ENCODE data around the gene ITGAL. TPM values are rescaled to one million over a fixed set of nuclear protein-coding genes. Genes with fewer than 3 reads are reported as not detected.

ITGAL gene
- total and polyA plus RNA-seq, 2 of the 13 experiments (the other 11 are each of a cell fraction or from before 2014, with no cell fraction given), result 0.86 to 1.2 TPM

DNA sequence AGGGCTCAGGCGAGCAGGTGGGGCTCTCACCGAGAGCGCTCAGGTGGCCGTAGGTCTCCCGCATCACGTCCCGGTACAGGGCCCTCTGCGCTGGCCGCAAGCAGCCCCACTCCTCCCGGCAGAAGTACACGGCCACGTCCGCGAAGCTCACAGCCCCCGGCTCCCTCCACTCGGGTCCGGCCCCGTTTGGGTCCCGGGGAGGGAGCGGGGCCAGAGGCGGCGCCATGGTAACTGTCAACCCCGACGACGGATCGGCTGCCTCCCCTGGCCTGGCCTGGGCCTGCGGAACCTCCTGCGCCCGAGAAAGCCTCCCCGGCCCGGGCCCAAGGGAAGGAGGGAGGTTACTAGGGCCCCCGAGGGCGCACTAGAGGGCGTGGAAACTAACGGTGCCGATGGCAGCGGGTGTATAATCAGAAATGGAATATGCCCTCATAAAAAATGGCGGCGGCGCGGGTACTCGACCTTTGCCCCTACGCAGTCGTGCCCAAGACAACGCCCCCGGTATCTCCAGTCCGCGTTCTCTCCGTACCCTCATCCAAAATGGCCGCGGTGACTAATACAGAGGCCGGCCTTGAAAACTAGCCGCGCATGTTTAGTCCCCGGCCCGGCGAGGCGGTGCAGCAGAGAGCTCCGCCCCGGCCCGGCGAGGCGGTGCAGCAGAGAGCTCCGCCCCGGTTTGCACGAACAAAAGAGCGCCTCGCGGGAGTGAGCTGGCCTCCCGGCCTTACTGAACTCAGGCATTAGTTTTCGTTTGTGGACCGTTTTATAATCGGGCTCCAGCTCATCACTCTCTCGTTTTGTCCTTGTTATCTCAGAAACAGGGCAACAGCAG is 85.6 kb downstream of the ITGAL start, which contains the start of gene ZNF764 (continued):
- TF ChIP-seq ZNF749 (CRISPR knock-in tag; IDR thresholded peaks at IDR 0.05; ENCODE audit: borderline replicate concordance) (peak; percentile 24; the same call in 1 of the 2 replicates), NFRKB (IDR thresholded peaks at IDR 0.05) (peak; percentile 71), SRY (CRISPR knock-in tag; IDR thresholded peaks at IDR 0.05) (peak; percentile 95), ZEB1 (IDR thresholded peaks at IDR 0.05; ENCODE audit: insufficient replicate concordance, low read depth) (peak; percentile 61), ZBTB26 (CRISPR knock-in tag; IDR thresholded peaks at IDR 0.05; ENCODE audit: borderline replicate concordance) (no peak; the same call in none of the 2 replicates), ZNF639 (CRISPR knock-in tag; conservative IDR thresholded peaks at IDR 0.05) (peak; percentile 94), ZNF292 (CRISPR knock-in tag; IDR thresholded peaks at IDR 0.05; ENCODE audit: borderline replicate concordance, low read depth) (peak; percentile 69; the same call in 1 of the 2 replicates), TCF7L2 (IDR thresholded peaks at IDR 0.05; ENCODE audit: low read depth, low read length) (no peak), ZMYM3 (CRISPR knock-in tag; IDR thresholded peaks at IDR 0.05) (no peak), SOX13 (IDR thresholded peaks at IDR 0.05) (no peak), SOX13 (CRISPR knock-in tag; conservative IDR thresholded peaks at IDR 0.05 in 1 of 2, IDR thresholded peaks at IDR 0.05 in 1 of 2) (peak in 1 of 2 experiments; percentile 68; a peak in 2 of 4 replicates), ZNF230 (CRISPR knock-in tag; IDR thresholded peaks at IDR 0.05) (peak; percentile 87)
- TF ChIP-seq, protein P1, sequence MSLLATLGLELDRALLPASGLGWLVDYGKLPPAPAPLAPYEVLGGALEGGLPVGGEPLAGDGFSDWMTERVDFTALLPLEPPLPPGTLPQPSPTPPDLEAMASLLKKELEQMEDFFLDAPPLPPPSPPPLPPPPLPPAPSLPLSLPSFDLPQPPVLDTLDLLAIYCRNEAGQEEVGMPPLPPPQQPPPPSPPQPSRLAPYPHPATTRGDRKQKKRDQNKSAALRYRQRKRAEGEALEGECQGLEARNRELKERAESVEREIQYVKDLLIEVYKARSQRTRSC (CRISPR knock-in tag; IDR thresholded peaks at IDR 0.05; ENCODE audit: low read depth), result peak; percentile 82; the same call in 1 of the 2 replicates
- TF ChIP-seq, protein P2, sequence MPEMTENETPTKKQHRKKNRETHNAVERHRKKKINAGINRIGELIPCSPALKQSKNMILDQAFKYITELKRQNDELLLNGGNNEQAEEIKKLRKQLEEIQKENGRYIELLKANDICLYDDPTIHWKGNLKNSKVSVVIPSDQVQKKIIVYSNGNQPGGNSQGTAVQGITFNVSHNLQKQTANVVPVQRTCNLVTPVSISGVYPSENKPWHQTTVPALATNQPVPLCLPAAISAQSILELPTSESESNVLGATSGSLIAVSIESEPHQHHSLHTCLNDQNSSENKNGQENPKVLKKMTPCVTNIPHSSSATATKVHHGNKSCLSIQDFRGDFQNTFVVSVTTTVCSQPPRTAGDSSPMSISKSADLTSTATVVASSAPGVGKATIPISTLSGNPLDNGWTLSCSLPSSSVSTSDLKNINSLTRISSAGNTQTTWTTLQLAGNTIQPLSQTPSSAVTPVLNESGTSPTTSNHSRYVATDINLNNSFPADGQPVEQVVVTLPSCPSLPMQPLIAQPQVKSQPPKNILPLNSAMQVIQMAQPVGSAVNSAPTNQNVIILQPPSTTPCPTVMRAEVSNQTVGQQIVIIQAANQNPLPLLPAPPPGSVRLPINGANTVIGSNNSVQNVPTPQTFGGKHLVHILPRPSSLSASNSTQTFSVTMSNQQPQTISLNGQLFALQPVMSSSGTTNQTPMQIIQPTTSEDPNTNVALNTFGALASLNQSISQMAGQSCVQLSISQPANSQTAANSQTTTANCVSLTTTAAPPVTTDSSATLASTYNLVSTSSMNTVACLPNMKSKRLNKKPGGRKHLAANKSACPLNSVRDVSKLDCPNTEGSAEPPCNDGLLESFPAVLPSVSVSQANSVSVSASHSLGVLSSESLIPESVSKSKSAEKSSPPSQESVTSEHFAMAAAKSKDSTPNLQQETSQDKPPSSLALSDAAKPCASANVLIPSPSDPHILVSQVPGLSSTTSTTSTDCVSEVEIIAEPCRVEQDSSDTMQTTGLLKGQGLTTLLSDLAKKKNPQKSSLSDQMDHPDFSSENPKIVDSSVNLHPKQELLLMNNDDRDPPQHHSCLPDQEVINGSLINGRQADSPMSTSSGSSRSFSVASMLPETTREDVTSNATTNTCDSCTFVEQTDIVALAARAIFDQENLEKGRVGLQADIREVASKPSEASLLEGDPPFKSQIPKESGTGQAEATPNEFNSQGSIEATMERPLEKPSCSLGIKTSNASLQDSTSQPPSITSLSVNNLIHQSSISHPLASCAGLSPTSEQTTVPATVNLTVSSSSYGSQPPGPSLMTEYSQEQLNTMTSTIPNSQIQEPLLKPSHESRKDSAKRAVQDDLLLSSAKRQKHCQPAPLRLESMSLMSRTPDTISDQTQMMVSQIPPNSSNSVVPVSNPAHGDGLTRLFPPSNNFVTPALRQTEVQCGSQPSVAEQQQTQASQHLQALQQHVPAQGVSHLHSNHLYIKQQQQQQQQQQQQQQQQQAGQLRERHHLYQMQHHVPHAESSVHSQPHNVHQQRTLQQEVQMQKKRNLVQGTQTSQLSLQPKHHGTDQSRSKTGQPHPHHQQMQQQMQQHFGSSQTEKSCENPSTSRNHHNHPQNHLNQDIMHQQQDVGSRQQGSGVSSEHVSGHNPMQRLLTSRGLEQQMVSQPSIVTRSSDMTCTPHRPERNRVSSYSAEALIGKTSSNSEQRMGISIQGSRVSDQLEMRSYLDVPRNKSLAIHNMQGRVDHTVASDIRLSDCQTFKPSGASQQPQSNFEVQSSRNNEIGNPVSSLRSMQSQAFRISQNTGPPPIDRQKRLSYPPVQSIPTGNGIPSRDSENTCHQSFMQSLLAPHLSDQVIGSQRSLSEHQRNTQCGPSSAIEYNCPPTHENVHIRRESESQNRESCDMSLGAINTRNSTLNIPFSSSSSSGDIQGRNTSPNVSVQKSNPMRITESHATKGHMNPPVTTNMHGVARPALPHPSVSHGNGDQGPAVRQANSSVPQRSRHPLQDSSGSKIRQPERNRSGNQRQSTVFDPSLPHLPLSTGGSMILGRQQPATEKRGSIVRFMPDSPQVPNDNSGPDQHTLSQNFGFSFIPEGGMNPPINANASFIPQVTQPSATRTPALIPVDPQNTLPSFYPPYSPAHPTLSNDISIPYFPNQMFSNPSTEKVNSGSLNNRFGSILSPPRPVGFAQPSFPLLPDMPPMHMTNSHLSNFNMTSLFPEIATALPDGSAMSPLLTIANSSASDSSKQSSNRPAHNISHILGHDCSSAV (CRISPR knock-in tag; IDR thresholded peaks at IDR 0.05; ENCODE audit: borderline replicate concordance), result peak; percentile 60; the same call in 1 of the 2 replicates
